GM19397 (cell line): ENCODE data around the gene PGBD2.
A peak's percentile ranks its signal among the peaks of the same experiment; 100 is the strongest.
"Not testable (repeated sequence)": the region's sequence is repeated elsewhere in the genome, so short reads cannot be mapped to it uniquely, and the experiment has no call there.

Source experiments
- ATAC-seq: cut with Tn5 transposase; IDR thresholded peaks from one replicate; pipeline ENCODE4 v1.9.1; 2021; ENCODE audit warnings: mild to moderate bottlenecking, moderate library complexity; ENCODE audit not compliant: unreplicated experiment

The PGBD2 gene

GRCh38 chr1:248906009-248906752 is at the start of gene PGBD2:
Gene PGBD2, plus strand, starts transcription at chr1:248906235. Its CDS starts 7,628 bp downstream, at chr1:248913863.
- ATAC-seq, result peak; percentile 96

- no peak for ATAC-seq
Observed at GRCh38 chr1:248857201-248857600, 48.8 kb upstream of the PGBD2 start.

GRCh38 chr1:248857749-248858095 is 48.3 kb upstream of the PGBD2 start:
- ATAC-seq, result no peak

GRCh38 chr1:248858096-248858890 is 47.7 kb upstream of the PGBD2 start:
- ATAC-seq, result peak; percentile 28

GRCh38 chr1:248858891-248859889 is 46.8 kb upstream of the PGBD2 start, which contains the start of gene ZNF692:
Gene ZNF692, minus strand, starts transcription at chr1:248859085. Its CDS starts 776 bp downstream, at chr1:248858309.
- peak; percentile 84 for ATAC-seq

- no peak for ATAC-seq
Observed at GRCh38 chr1:248860007-248860406, 46.0 kb upstream of the PGBD2 start.

GRCh38 chr1:248861616-248862015 is 44.4 kb upstream of the PGBD2 start:
- no peak for ATAC-seq

DNA sequence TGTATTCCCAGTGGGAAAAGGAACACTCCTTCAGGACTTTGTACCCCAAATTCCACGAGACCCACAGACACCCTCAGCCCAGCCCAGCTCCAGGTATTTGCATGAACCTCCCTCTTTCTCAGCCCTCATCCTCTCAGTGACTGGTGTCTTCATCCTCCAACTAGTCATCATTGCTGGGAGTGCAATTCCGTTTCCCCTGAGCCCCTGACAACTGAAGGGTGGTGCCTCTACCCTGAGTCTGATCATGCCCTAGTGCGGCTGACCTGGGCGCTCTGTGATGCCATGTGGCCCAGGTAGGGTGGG is 43.4 kb upstream of the PGBD2 start:
- peak; percentile 3 for ATAC-seq

DNA sequence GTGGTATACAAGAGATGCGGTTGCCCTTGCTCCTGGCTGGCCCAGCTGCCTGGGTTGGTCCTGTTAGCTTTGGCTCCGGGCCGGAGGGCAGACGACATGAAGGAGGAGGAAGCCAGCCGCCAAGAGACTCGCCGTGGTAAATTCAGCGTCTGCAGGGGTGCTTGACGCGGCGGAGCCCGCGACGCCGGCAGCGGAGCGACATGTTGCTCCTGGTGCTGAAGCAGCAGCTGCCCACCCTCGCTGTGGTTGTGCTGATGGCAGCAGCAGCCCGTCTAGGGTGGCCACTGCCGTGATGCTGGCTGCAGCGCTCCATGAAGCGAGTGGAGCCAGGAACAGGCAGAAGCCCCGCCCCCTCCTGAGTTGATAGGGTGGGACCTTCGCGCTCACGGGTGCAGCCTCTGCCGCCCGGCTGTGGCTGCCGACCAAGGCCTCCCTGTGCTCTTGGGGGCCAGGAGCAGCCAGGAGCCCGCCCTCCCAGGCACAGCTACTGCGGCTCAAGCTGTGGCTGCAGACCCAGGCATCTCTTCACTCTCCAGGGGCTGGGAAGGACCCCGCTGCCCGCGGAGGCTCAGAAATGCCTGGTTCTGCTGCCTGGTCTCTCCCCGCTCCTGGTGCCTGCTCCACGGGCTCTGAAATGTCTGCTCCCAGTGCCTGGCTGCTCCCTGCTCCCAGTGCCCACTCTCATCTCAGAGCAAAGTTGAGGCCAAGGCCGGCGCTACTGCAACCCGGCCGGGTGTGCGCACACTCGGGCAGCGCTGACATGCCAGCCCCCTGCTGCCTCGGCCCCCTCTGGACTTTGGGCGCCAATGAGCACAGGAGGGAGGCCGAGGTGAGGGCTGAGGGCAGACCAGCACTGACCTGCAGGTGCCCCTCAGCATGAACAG is 42.8 kb upstream of the PGBD2 start:
- peak; percentile 61 for ATAC-seq

- ATAC-seq, result no peak
Observed at GRCh38 chr1:248871837-248872401, 34.1 kb upstream of the PGBD2 start.

GRCh38 chr1:248872752-248873408 is 33.2 kb upstream of the PGBD2 start:
- ATAC-seq, result peak; percentile 39

GRCh38 chr1:248873409-248873992 is 32.5 kb upstream of the PGBD2 start:
- peak; percentile 82 for ATAC-seq

DNA sequence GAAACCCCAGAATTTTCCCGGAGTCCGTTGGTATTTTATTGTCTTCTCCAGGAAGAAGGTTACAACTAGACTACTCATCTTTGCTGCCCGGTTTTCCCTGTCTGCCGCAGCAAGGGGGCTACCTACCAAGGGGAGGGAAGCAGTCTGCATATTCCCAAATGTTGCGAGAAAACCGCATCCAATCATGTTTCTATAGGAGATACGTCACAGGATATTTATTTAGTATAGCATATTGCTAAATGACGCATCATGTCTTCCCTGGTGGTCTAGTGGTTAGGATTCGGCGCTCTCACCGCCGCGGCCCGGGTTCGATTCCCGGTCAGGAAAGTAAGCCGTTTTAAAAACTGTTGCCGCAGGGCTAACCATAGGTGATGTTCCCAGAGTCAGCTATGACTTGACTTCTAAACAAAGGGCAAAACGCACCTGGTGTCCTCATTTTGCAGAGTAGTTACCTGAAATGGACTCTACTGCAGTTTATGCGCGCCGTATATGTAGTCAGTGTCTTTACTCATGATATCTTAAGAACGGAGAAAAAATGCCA is 32.0 kb upstream of the PGBD2 start:
- peak; percentile 56 for ATAC-seq

- ATAC-seq, result no peak
Observed at GRCh38 chr1:248881261-248881660, 24.8 kb upstream of the PGBD2 start.

- ATAC-seq, result not testable (repeated sequence)
Observed at GRCh38 chr1:248882427-248882826, 23.6 kb upstream of the PGBD2 start.

GRCh38 chr1:248884632-248885295 is 21.3 kb upstream of the PGBD2 start:
- ATAC-seq, result no peak

DNA sequence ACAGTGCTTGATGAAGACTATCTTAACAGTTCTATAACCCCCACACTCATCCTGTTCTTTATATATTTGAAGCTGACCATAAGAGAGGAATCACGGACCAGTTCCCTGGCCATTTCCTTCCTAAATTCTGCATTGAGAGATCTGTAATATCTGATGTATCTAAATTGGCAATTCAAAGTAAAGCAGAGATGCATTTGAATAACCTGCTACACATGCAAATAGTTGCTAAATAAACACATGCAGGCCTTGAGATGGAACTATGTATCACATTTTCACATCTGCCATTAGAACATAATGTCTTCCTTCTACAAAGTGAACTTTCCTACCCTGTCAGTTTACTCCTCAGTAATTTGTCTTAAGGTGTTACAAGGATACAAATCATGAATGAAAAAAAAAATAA is 20.4 kb upstream of the PGBD2 start:
- ATAC-seq, result no peak
